Stimulated activated CD4-positive, alpha-beta T cell treated with anti-CD3 and anti-CD28 coated beads, Interleukin-4, amount 100 ng/mL, for 48 hours (primary cell): ENCODE measurements around the gene TIMM21.

ENCODE experiments used
- DNase-seq, 2 donors: peaks; one replicate each; pipeline ENCODE4 v3.0.0-alpha.2; 2020; ENCODE audit warnings: low read depth in 2 of 2

The TIMM21 gene

GRCh38 chr18:74147779-74148542, at the start of gene TIMM21, which contains the start of gene FBXO15:
TIMM21 (plus strand) TSS chr18:74148523; CDS start chr18:74148809, 286 bp downstream.
FBXO15 (minus strand) TSS chr18:74147834; CDS start chr18:74147785, 49 bp downstream.
- DNase-seq: peak; percentile 93 to 94

- DNase-seq: no peak
These were observed 39.9 kb upstream of the TIMM21 start for GRCh38 chr18:74108460-74108859.

GRCh38 chr18:74110149-74110548, 38.2 kb upstream of the TIMM21 start:
- no peak for DNase-seq

GRCh38 chr18:74110976-74111375, 37.3 kb upstream of the TIMM21 start:
- DNase-seq: no peak

GRCh38 chr18:74113711-74114110, 34.6 kb upstream of the TIMM21 start:
- DNase-seq: no peak

GRCh38 chr18:74114116-74114515, 34.2 kb upstream of the TIMM21 start:
- no peak for DNase-seq

- no peak for DNase-seq
These were observed 33.3 kb upstream of the TIMM21 start for GRCh38 chr18:74115046-74115445.

- no peak for DNase-seq
These were observed 31.4 kb upstream of the TIMM21 start for GRCh38 chr18:74116633-74117554.

- no peak for DNase-seq
These were observed 25.1 kb upstream of the TIMM21 start for GRCh38 chr18:74123200-74123599.

GRCh38 chr18:74124642-74125041, 23.7 kb upstream of the TIMM21 start:
- DNase-seq: no peak

GRCh38 chr18:74126684-74127655, 21.4 kb upstream of the TIMM21 start:
- DNase-seq: no peak

GRCh38 chr18:74128159-74128558, 20.2 kb upstream of the TIMM21 start:
- DNase-seq: no peak

GRCh38 chr18:74131124-74131523, 17.2 kb upstream of the TIMM21 start:
- DNase-seq: no peak

GRCh38 chr18:74132201-74132600, 16.1 kb upstream of the TIMM21 start:
- DNase-seq: no peak

- DNase-seq: no peak
These were observed 10.3 kb upstream of the TIMM21 start for GRCh38 chr18:74137920-74138538.

- no peak for DNase-seq
These were observed 8.9 kb upstream of the TIMM21 start for GRCh38 chr18:74139411-74139810.

- DNase-seq: peak in 1 of 2 donors; percentile 49
These were observed 8.4 kb upstream of the TIMM21 start for GRCh38 chr18:74139888-74140287.

GRCh38 chr18:74140582-74140981, 7.7 kb upstream of the TIMM21 start:
- DNase-seq: no peak

- no peak for DNase-seq
These were observed 6.7 kb upstream of the TIMM21 start for GRCh38 chr18:74141667-74142066.

- DNase-seq: no peak
These were observed 6.1 kb upstream of the TIMM21 start for GRCh38 chr18:74142252-74142651.

- DNase-seq: no peak
These were observed 1.6 kb upstream of the TIMM21 start for GRCh38 chr18:74146756-74147155.
